Measurements from ENCODE around the gene ERVV-1. TPM values are rescaled to one million over a fixed set of nuclear protein-coding genes. Genes with fewer than 3 reads are reported as not detected.
"Not testable (repeated sequence)": the region's sequence is repeated elsewhere in the genome, so short reads cannot be mapped to it uniquely, and the experiment has no call there.

ERVV-1 gene
- under 1 TPM in 1 of 4 donors, not detected in 3; 0.12 TPM for total RNA-seq

- intact Hi-C loops (cut with DNase I; ENCODE audit: low total_unique reads): no loop called here
- no peaks in the 10 kb centered on the region for H3K36me3 ChIP-seq
- no peak for ATAC-seq
Observed at GRCh38 chr19:53013621-53014020, at the start of gene ERVV-1. Gene ERVV-1 (plus strand): TSS chr19:53013921. CDS start chr19:53014091, 170 bp downstream.

GRCh38 chr19:52967772-52968171 is 45.9 kb upstream of the ERVV-1 start:
- H3K27me3 ChIP-seq: no peaks in the 10 kb centered on the region
- no peak for ATAC-seq
- no peaks in the 10 kb centered on the region for H3K9me3 ChIP-seq
- in situ Hi-C loops (cut with MboI; ENCODE audit: low sequenced_read_pairs in 4 of 4) (no loop called here), intact Hi-C loops (cut with DNase I; ENCODE audit: low total_unique reads) (no loop called here)
- no peak overlapping the region for H3K4me3 ChIP-seq
- H3K4me1 ChIP-seq: no peaks in the 10 kb centered on the region
- H3K36me3 ChIP-seq: peaks cover 0 to 6% of the 10 kb centered on the region in 2 donors
- no peak overlapping the region for H3K27ac ChIP-seq
- no peak for TF ChIP-seq POLR2A (IDR thresholded peaks at IDR 0.05)
- no peak for TF ChIP-seq CTCF (IDR thresholded peaks at IDR 0.05 in 4 of 5, conservative IDR thresholded peaks at IDR 0.05 in 1 of 5)
- no peak for DNase-seq

More at GRCh38 chr19:53013621-53014020, at the start of gene ERVV-1:
- Histone ChIP-seq H3K4me3 (no peak within 1 kb of the TSS), H3K9me3 (no peaks in the 10 kb centered on the region), H3K4me1 (no peaks in the 10 kb centered on the region), H3K27me3 (no peaks in the 10 kb centered on the region), H3K27ac (no peak within 1 kb of the TSS)
- TF ChIP-seq CTCF (IDR thresholded peaks at IDR 0.05 in 4 of 5, conservative IDR thresholded peaks at IDR 0.05 in 1 of 5) (no peak), POLR2A (IDR thresholded peaks at IDR 0.05) (no peak)
- no peak for DNase-seq
- in situ Hi-C loops (cut with MboI; ENCODE audit: low sequenced_read_pairs in 4 of 4): no loop called here

GRCh38 chr19:52981329-52981728 is 32.4 kb upstream of the ERVV-1 start:
- Histone ChIP-seq H3K36me3 (peaks cover 0 to 5% of the 10 kb centered on the region in 2 donors), H3K27ac (no peak overlapping the region), H3K4me3 (no peak overlapping the region), H3K4me1 (no peaks in the 10 kb centered on the region), H3K27me3 (no peaks in the 10 kb centered on the region), H3K9me3 (no peaks in the 10 kb centered on the region)
- no peak for ATAC-seq
- no peak for DNase-seq
- intact Hi-C loops (cut with DNase I; ENCODE audit: low total_unique reads): no loop called here
- in situ Hi-C loops (cut with MboI; ENCODE audit: low sequenced_read_pairs in 4 of 4): no loop called here
- TF ChIP-seq POLR2A (IDR thresholded peaks at IDR 0.05) (no peak), CTCF (IDR thresholded peaks at IDR 0.05 in 4 of 5, conservative IDR thresholded peaks at IDR 0.05 in 1 of 5) (no peak)

GRCh38 chr19:52983167-52983566 is 30.6 kb upstream of the ERVV-1 start:
- H3K36me3 ChIP-seq; H3K27me3 ChIP-seq; H3K4me1 ChIP-seq; in situ Hi-C loops (cut with MboI; ENCODE audit: low sequenced_read_pairs in 4 of 4); ATAC-seq; H3K27ac ChIP-seq; intact Hi-C loops (cut with DNase I; ENCODE audit: low total_unique reads); DNase-seq; H3K9me3 ChIP-seq; H3K4me3 ChIP-seq: not testable (repeated sequence)

GRCh38 chr19:52987221-52987620 is 26.5 kb upstream of the ERVV-1 start:
- Histone ChIP-seq H3K27me3 (peaks cover 0 to 3% (median 2%) of the 10 kb centered on the region in 3 donors), H3K36me3 (peaks cover 0 to 5% of the 10 kb centered on the region in 2 donors), H3K4me1 (no peaks in the 10 kb centered on the region), H3K4me3 (no peak overlapping the region), H3K9me3 (no peaks in the 10 kb centered on the region), H3K27ac (no peak overlapping the region)
- in situ Hi-C loops (cut with MboI; ENCODE audit: low sequenced_read_pairs in 4 of 4) (no loop called here), intact Hi-C loops (cut with DNase I; ENCODE audit: low total_unique reads) (no loop called here)
- TF ChIP-seq CTCF (IDR thresholded peaks at IDR 0.05 in 4 of 5, conservative IDR thresholded peaks at IDR 0.05 in 1 of 5) (no peak), POLR2A (IDR thresholded peaks at IDR 0.05) (no peak)
- DNase-seq: no peak
- no peak for ATAC-seq

All from gastrocnemius medialis (tissue), 4 donors.